Measurements from ENCODE around the gene GAST.
A peak's percentile ranks its signal among the peaks of the same experiment; 100 is the strongest.

Gene GAST

DNA sequence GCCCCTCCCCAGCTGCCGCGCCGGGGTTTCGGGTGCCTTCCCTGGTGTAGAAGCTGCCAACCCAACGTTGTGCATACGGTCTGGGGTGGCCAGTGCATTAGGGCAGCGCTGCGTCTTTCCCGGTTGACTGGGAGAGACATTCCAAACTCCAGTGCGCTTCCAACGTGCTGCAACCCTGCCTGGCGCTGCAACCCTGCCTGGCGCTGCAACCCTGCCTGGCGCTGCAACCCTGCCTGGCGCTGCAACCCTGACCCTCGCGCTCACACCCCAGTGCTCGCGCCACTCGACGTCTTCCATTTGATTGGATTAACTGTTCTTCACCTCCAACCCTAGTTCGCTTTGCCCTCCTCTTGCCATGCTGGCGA, 22.8 kb downstream of the GAST start:
- H3K9me3 Mint-ChIP-seq, result no peaks in the 10 kb centered on the region
- no peak for DNase-seq
- H3K27ac Mint-ChIP-seq, result no peak overlapping the region
- peaks cover 8% of the 10 kb centered on the region for H3K4me1 Mint-ChIP-seq
- H3K36me3 Mint-ChIP-seq, result no peaks in the 10 kb centered on the region
- no peak overlapping the region for H3K4me3 Mint-ChIP-seq
- CTCF ChIA-PET, result interaction anchor here (1.0 to 4.4 kb wide), 4 partner anchors 8 to 66 kb away, joined by 3 to 55 read pairs (median 3); no protein-coding TSS in a partner anchor
- H3K27me3 Mint-ChIP-seq, result peaks cover 82% of the 10 kb centered on the region

DNA sequence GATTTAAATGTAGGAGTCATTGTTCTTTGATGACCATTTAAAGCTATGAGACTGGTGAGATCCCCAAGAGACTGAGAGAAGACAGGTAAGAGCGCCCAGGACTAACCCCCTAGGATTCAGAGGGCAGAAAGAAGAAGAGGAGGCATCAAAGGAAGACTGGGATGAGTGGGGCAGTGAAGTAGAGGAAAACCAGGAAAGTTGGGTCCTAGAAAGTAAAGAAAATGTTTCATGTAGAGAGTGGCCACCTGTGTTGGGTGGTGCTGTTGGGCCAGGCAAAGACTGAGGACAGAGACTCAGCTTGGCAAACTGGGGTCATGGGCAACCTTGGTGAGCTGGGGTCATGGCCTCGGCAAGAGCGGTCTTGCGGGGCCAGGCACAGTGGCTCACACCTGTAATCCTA, 23.6 kb downstream of the GAST start:
- CTCF ChIA-PET, result interaction anchor here (1.1 to 4.4 kb wide), 3 partner anchors 8 to 229 kb away, joined by 3 to 55 read pairs (median 3); no protein-coding TSS in a partner anchor
- peaks cover 8% of the 10 kb centered on the region for H3K4me1 Mint-ChIP-seq
- no peak for DNase-seq
- no peaks in the 10 kb centered on the region for H3K9me3 Mint-ChIP-seq
- H3K4me3 Mint-ChIP-seq, result no peak overlapping the region
- peaks cover 74% of the 10 kb centered on the region for H3K27me3 Mint-ChIP-seq
- H3K36me3 Mint-ChIP-seq, result no peaks in the 10 kb centered on the region
- no peak overlapping the region for H3K27ac Mint-ChIP-seq

DNA sequence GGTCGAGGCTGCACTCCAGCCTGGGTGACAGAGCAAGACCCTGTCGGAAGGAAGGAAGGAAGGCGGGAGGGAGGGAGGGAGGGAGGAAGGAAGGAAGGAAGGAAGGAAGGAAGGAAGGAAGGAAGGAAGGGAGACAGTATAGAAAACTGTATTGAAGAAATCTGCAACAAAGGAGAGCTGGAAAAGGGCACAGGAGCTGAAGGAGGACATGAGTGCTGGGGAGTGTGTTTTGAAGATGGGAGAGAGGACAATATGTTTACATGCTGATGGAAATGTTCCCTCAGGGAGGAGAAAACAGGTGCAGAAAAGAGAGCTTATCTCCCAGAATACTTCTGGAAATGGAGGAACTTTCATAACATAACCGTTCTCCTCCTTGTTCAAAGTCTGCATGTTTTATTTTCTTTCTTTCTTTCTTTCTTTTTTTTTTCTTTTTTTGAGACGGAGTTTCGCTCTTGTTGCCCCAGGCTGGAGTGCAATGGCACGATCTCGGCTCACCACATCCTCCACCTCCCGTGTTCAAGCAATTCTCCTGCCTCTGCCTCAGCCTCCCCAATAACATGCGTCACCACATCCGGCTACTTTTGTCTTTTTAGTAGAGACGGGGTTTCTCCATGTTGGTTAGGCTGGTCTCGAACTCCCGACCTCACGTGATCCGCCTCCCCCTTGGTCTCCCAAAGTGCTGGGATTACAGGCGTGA, 25.0 kb downstream of the GAST start:
- H3K36me3 Mint-ChIP-seq, result no peaks in the 10 kb centered on the region
- H3K27me3 Mint-ChIP-seq, result peaks cover 63% of the 10 kb centered on the region
- no peak overlapping the region for H3K4me3 Mint-ChIP-seq
- no peak for DNase-seq
- H3K9me3 Mint-ChIP-seq, result no peaks in the 10 kb centered on the region
- peak overlapping the region; percentile 56 for H3K27ac Mint-ChIP-seq
- H3K4me1 Mint-ChIP-seq, result peaks cover 8% of the 10 kb centered on the region
- CTCF ChIA-PET, result interaction anchor here (0.7 to 4.4 kb wide), 10 partner anchors 9 to 727 kb away, joined by 3 to 55 read pairs (median 4); partner anchors contain the start of gene P3H4

DNA sequence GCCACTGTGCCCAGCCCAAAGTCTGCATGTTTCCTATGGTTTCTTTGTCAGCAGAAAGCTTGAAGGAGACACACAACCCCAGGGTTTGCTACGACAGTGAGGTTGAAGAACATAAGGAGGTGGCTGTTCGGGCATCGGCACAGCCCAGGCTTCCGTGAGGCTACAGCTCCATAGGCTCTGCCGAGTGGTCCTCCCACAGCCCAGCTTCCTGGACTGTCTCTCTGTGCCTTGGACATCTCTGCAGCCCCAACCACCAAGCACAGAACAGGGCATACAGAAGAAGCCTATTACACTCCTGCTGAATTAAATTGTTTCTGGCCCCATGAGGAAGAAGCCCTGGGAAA, 25.5 kb downstream of the GAST start:
- Mint-ChIP-seq H3K4me1 (peaks cover 8% of the 10 kb centered on the region), H3K27me3 (peaks cover 58% of the 10 kb centered on the region), H3K27ac (peak overlapping the region; percentile 56), H3K36me3 (no peaks in the 10 kb centered on the region), H3K4me3 (no peak overlapping the region), H3K9me3 (no peaks in the 10 kb centered on the region)
- DNase-seq, result no peak
- CTCF ChIA-PET, result interaction anchor here (0.7 to 4.4 kb wide), 10 partner anchors 10 to 726 kb away, joined by 3 to 55 read pairs (median 4); partner anchors contain the start of gene P3H4

DNA sequence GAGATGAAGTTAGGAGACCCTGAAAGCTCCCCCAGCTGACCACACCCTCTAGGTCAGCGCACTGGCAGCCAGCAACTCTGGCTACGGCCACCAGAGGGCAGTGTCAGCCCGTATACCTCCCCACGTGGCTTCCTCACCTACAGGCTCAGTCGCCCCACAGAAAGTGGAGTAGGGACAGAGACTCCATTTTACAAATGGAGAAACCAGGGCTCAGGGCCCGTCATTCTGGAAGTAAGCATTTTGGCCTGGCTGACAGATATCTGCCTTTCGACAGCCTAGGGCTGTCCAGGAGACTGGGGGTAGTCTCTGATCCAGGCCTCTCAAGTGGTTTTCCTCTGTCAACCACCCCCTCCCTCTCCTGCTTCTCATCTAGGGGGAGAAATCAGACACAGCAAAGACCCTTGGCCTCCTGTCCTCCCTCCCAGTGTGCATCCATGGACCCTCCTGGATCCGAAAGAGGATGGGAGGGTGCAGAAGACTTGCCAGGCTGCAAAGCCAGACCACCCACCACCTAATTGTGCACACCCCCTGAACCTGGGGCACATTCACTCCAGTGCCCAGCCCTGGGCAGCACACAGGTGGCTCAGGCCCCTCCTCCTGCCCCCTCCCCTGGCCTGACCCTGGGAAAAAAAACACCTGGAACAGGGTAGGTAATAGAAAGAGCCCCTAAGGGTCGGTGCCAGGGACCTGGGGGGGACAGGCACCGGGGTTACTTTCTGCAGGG, 26.1 kb downstream of the GAST start:
- H3K9me3 Mint-ChIP-seq, result no peaks in the 10 kb centered on the region
- H3K36me3 Mint-ChIP-seq, result no peaks in the 10 kb centered on the region
- H3K4me1 Mint-ChIP-seq, result peaks cover 8% of the 10 kb centered on the region
- H3K27ac Mint-ChIP-seq, result peak overlapping the region; percentile 56
- no peak overlapping the region for H3K4me3 Mint-ChIP-seq
- DNase-seq, result peak; percentile 86
- peaks cover 52% of the 10 kb centered on the region for H3K27me3 Mint-ChIP-seq
- CTCF ChIA-PET, result interaction anchor here (0.7 to 4.4 kb wide), 9 partner anchors 10 to 726 kb away, joined by 3 to 55 read pairs (median 5); partner anchors contain the start of gene P3H4

DNA sequence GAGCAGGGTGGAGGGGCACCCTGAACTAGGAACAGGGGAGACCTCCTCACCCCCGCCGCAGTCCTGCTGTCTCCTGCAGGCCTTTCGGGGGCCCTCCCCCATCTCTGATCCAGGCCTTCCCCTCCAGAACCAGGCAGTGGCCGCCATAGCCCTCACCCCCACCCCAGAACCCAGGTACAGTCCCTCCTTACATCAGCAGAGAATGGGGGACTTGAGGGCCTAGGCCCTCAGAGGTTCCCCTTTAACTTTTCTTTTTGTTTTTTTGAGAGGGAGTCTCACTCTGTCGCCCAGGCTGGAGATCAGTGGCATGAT, 26.6 kb downstream of the GAST start:
- CTCF ChIA-PET, result interaction anchor here (5.6 kb wide), 1 partner anchor 62 kb away, joined by 31 read pairs; no protein-coding TSS in a partner anchor
- H3K4me1 Mint-ChIP-seq, result peaks cover 5% of the 10 kb centered on the region
- H3K9me3 Mint-ChIP-seq, result no peaks in the 10 kb centered on the region
- H3K27ac Mint-ChIP-seq, result no peak overlapping the region
- peaks cover 47% of the 10 kb centered on the region for H3K27me3 Mint-ChIP-seq
- no peak for DNase-seq
- no peak overlapping the region for H3K4me3 Mint-ChIP-seq
- H3K36me3 Mint-ChIP-seq, result no peaks in the 10 kb centered on the region

DNA sequence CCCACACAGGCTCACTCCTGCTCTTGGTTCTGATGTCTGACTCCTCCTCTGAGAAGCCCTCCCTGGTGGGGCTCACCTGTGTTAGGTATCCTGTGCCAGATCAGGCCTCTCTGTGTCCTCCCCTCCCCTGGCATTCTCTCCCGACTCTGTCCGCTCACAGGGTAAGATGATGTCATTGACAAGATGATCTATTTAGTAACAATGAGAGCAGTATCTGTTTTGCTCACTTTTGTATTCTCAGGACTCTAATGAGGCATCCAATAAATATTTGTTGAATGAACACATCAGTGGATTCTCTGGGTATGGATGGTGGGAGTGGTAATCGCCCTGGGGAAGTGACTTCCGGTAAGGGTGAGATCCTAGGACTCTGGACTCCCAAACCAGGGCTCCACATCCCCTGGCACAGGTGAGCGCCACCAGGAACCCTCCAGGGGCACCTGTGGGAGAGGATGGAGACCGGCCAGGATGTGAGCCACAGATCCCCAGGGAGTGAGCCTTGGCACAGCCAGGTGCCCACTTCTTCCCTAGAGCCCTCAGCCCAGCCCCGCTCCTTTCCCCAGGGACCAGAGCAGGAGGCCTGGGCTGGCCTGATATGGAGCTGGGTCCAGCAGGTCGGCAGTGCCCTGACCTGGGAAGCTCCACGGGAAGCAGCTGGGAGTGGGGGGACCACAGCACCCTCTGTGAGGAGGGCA, 27.7 kb downstream of the GAST start:
- Mint-ChIP-seq H3K36me3 (no peaks in the 10 kb centered on the region), H3K27ac (no peak overlapping the region), H3K27me3 (peaks cover 36% of the 10 kb centered on the region), H3K9me3 (no peaks in the 10 kb centered on the region), H3K4me3 (no peak overlapping the region), H3K4me1 (peaks cover 4% of the 10 kb centered on the region)
- CTCF ChIA-PET, result interaction anchor here (5.6 kb wide), 1 partner anchor 61 kb away, joined by 31 read pairs; no protein-coding TSS in a partner anchor
- no peak for DNase-seq

DNA sequence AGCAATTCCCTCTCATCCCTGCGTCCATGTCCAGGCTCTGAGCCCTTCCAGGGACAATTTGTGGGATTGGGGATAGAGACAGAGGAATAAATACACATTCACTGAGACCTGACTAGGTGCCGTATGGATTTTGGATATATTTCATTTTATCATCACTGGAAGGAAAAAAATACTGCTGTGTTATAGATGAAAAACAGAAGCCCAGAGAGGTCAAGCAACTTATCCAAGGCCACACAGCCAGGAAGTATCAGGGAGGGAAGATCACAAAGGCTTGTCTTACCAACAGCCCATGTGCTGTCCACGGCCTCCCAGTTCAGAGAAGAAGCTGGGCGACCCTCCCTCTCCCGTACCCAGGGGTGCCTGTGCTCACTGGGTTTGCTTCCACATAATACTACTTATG, 28.4 kb downstream of the GAST start:
- CTCF ChIA-PET, result interaction anchor here (5.6 kb wide), 1 partner anchor 61 kb away, joined by 31 read pairs; no protein-coding TSS in a partner anchor
- peaks cover 2% of the 10 kb centered on the region for H3K4me1 Mint-ChIP-seq

DNA sequence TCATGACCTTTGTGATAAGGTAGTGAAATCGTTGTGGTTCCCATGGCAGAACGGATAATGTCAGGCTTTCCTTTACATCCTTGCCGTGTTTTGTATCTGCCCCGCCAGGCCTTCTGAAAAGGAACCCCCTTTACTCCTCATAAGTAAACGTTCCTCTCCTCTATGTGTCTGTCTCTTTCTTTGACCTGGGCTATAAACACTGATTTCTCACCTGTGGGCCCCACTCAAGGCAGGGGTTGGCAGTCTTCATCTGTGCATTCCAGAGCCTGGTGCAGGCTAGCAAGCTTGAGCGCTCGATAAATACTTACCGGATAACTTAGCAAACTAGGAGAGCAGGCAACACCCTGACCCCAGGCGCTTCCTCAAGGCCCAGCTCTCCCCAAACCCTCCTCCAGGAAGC, 29.6 kb downstream of the GAST start:
- Mint-ChIP-seq H3K9me3 (no peaks in the 10 kb centered on the region), H3K4me1 (peaks cover 2% of the 10 kb centered on the region), H3K27ac (no peak overlapping the region), H3K27me3 (peaks cover 28% of the 10 kb centered on the region), H3K36me3 (no peaks in the 10 kb centered on the region), H3K4me3 (no peak overlapping the region)
- CTCF ChIA-PET, result interaction anchor here (0.6 to 5.6 kb wide), 3 partner anchors 13 to 60 kb away, joined by 3 to 31 read pairs (median 3); no protein-coding TSS in a partner anchor
- DNase-seq, result no peak

More for the DNA sequence above, 28.4 kb downstream of the GAST start:
- Mint-ChIP-seq H3K9me3 (no peaks in the 10 kb centered on the region), H3K27ac (no peak overlapping the region), H3K27me3 (peaks cover 30% of the 10 kb centered on the region), H3K4me3 (no peak overlapping the region), H3K36me3 (no peaks in the 10 kb centered on the region)
- no peak for DNase-seq

DNA sequence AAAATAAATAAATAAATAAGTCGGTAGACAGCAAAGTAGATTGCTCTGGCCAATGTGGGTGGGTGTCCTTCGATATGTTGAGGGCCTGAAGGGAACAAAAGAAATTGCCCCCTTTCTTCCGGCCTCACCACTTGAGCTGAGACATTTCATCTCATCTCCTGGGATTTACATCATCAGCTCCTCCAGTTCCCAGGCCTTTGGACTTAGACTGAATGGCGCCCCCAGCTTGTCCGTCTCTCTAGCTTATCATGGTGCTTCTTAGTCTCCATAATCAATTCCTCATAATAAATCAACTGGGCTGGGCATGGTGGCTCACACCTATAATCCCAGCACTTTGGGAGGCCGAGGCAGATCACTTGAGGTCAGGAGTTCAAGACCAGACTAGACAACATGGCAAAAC, 36.1 kb downstream of the GAST start:
- Mint-ChIP-seq H3K36me3 (no peaks in the 10 kb centered on the region), H3K4me1 (no peaks in the 10 kb centered on the region), H3K9me3 (no peaks in the 10 kb centered on the region), H3K27me3 (peaks cover 27% of the 10 kb centered on the region), H3K4me3 (no peak overlapping the region), H3K27ac (no peak overlapping the region)
- DNase-seq, result no peak
- CTCF ChIA-PET, result no interaction called here

DNA sequence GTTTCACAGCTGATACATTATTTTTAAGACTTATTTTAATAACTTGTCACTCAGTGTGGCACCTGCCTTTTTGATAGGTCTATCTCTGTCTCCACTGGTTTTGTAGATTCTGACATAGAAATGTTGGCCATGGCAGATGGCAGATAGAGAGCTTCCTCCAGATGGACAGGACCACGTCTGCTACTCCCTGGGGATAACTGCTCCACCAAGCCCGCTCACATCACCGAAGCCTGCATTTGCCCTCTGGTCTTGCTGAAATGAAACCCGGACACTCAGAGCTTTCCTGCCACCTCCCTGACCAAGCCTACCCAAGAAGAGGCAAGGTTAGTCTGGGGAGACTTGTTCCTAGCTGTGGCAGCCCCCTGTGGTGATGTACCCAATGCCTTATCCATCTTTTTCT, 38.7 kb downstream of the GAST start:
- H3K4me1 Mint-ChIP-seq, result no peaks in the 10 kb centered on the region
- H3K9me3 Mint-ChIP-seq, result no peaks in the 10 kb centered on the region
- H3K4me3 Mint-ChIP-seq, result no peak overlapping the region
- no peak for DNase-seq
- peaks cover 26% of the 10 kb centered on the region for H3K27me3 Mint-ChIP-seq
- CTCF ChIA-PET, result interaction anchor here (1.2 kb wide), 1 partner anchor 14 kb away, joined by 3 read pairs; no protein-coding TSS in a partner anchor
- H3K27ac Mint-ChIP-seq, result no peak overlapping the region
- H3K36me3 Mint-ChIP-seq, result no peaks in the 10 kb centered on the region

DNA sequence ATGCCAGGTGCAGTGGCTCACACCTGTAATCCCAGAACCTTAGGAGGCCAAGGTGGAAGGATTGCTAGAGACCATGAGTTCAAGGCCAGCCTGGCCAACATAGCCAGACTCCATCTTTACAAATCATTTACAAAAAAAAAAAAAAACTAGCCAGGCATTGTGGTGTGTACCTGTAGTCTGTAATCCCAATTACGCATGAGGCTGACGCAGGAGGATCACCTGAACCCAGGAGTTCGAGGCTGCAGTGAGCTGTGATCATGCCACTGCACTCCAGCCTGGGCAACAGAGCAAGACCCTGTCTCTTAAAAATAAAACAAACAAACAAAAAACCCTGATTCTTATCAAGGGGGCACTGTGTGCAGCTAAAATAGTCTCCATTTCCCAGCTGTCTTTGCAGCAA, 39.2 kb downstream of the GAST start:
- no peak overlapping the region for H3K4me3 Mint-ChIP-seq
- no peaks in the 10 kb centered on the region for H3K36me3 Mint-ChIP-seq
- CTCF ChIA-PET, result no interaction called here
- peaks cover 24% of the 10 kb centered on the region for H3K27me3 Mint-ChIP-seq
- H3K9me3 Mint-ChIP-seq, result no peaks in the 10 kb centered on the region
- no peaks in the 10 kb centered on the region for H3K4me1 Mint-ChIP-seq
- no peak for DNase-seq
- no peak overlapping the region for H3K27ac Mint-ChIP-seq

DNA sequence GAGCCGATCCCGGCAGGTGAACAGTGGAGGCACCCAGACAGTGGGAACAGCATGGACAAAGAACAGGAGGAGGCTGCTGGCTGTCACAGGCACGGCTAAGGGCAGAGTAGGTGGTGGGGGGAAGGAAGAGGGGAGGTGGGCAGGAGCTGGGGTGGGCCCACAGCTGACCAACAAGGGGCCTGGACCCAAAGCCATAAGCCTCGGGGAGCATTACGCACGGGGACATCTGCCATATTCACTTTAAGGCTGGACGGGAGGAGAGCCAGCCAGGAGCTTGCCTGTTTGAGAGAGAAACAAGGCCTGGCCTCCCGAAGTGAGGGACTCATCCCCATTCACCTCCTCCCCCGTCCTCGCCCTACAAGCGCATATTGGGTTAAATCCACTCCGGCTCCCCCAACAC, 41.9 kb downstream of the GAST start:
- CTCF ChIA-PET, result interaction anchor here (0.6 kb wide), 1 partner anchor 23 kb away, joined by 3 read pairs; no protein-coding TSS in a partner anchor
- Mint-ChIP-seq H3K27ac (no peak overlapping the region), H3K4me1 (no peaks in the 10 kb centered on the region), H3K27me3 (peaks cover 15% of the 10 kb centered on the region), H3K4me3 (no peak overlapping the region), H3K36me3 (no peaks in the 10 kb centered on the region), H3K9me3 (no peaks in the 10 kb centered on the region)
- no peak for DNase-seq

DNA sequence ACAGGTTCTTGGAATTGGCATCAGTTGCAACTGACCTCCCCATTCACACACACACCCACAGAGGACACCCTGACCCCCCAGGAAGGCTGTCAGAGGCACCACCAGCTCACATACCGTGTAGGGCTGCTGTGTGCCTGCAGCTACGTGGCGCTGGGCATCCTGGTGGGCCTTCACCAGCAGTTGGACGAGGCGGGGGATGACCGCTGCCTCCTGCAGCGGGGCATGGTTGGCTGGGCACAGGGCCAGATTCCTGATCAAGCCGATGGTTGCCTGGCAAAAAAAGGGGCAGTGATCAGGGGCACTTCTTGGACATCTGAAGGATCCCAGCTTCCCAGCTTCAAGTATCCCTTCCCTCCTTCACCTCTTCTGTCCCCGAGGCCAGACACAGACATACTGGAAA, 46.5 kb downstream of the GAST start:
- no peak overlapping the region for H3K27ac Mint-ChIP-seq
- no peak for DNase-seq
- no peaks in the 10 kb centered on the region for H3K36me3 Mint-ChIP-seq
- no peak overlapping the region for H3K4me3 Mint-ChIP-seq
- CTCF ChIA-PET, result no interaction called here
- H3K27me3 Mint-ChIP-seq, result peaks cover 4% of the 10 kb centered on the region
- no peaks in the 10 kb centered on the region for H3K9me3 Mint-ChIP-seq
- no peaks in the 10 kb centered on the region for H3K4me1 Mint-ChIP-seq

All from activated naive CD4-positive, alpha-beta T cell treated with anti-CD3 and anti-CD28 coated beads, Interleukin-2, amount 10 ng/mL, durations not matched to agents 7 days and 5 days (primary cell).